ENCODE results near the gene LPCAT3.

The LPCAT3 gene

DNA sequence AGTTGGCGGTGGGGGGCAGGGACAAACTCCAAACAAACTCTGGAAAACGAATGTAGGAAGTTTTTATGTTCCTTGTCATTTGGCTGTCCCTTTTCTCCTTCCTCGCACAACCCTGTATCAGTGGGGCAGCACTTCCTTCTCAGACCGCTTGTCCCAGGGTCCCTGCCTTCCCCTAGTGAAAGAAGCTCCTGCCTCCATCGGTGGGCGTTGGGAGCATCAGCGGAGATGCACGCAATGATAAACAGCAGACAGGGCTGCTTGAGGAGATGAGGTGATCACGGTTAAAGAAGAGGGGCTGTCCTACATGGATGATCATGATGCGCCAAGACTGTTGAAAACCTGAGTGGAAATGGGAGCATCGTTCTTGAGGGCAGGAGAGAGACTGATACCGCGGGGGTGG lies 42.9 kb upstream of the LPCAT3 start:
- no peak overlapping the region for H3K4me3 ChIP-seq (ENCODE audit: low read length)
- H3K79me2 ChIP-seq (ENCODE audit: control insufficient read depth, low read length) = no peaks in the 10 kb centered on the region
- no peak overlapping the region for H3K27ac ChIP-seq (ENCODE audit: low read depth, low read length)
- no peaks in the 10 kb centered on the region for H3K36me3 ChIP-seq (ENCODE audit: control insufficient read depth, low read length)
- H3K9me3 ChIP-seq (ENCODE audit: control insufficient read depth, insufficient read depth, low read length) = no peaks in the 10 kb centered on the region
- no peaks in the 10 kb centered on the region for H3K9me2 ChIP-seq (replicated peaks; ENCODE audit: control insufficient read depth, low read length)
- no peak for TF ChIP-seq EZH2phosphoT487 (IDR thresholded peaks at IDR 0.05; ENCODE audit: borderline replicate concordance, low read length)
- TF ChIP-seq, protein P1, sequence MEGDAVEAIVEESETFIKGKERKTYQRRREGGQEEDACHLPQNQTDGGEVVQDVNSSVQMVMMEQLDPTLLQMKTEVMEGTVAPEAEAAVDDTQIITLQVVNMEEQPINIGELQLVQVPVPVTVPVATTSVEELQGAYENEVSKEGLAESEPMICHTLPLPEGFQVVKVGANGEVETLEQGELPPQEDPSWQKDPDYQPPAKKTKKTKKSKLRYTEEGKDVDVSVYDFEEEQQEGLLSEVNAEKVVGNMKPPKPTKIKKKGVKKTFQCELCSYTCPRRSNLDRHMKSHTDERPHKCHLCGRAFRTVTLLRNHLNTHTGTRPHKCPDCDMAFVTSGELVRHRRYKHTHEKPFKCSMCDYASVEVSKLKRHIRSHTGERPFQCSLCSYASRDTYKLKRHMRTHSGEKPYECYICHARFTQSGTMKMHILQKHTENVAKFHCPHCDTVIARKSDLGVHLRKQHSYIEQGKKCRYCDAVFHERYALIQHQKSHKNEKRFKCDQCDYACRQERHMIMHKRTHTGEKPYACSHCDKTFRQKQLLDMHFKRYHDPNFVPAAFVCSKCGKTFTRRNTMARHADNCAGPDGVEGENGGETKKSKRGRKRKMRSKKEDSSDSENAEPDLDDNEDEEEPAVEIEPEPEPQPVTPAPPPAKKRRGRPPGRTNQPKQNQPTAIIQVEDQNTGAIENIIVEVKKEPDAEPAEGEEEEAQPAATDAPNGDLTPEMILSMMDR (IDR thresholded peaks at IDR 0.05; ENCODE audit: low read depth, low read length, poor library complexity, severe bottlenecking) = no peak
- H3F3A ChIP-seq (ENCODE audit: control insufficient read depth, insufficient read depth) = no peaks in the 10 kb centered on the region
- H3K4me1 ChIP-seq (ENCODE audit: control insufficient read depth, low read length) = no peaks in the 10 kb centered on the region
- H3K27me3 ChIP-seq (ENCODE audit: control insufficient read depth, low read length) = peaks cover 43% of the 10 kb centered on the region
- no peaks in the 10 kb centered on the region for H4K20me1 ChIP-seq (ENCODE audit: control insufficient read depth, insufficient read depth, low read depth, low read length)
- no peak overlapping the region for H3K4me2 ChIP-seq (ENCODE audit: low read length)

DNA sequence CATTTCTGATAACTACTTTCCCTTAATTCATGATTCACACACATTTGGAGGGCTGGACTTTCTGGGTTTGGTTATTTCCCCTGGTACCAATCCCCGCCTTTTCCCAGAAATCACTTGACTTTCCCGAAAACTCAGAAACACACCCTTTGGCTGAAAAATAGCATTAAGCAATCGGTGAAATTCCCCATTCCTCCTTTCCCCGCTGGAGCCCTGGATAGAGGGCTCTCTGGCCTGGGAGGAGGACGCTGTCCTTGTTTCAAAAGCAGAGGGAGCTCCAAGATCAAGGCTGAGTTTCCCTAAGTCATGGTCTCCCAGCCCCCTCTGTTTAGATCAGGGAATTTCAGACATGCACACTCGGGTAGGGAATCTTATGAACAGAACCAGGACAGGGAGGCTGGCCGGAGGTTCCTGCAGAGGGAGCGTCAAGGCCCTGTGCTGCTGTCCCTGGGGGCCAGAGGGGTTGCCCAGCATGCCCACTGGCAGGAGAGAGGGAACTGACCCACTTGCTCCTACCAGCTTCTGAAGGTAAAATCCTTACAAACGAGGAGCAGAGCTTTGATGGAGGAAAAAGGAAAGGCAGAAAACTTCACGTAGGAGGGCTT lies 42.2 kb upstream of the LPCAT3 start, which contains the start of gene C1S:
Gene C1S, plus strand, starts transcription at position 366 of the 602 bp plus-strand sequence. CDS start 1,195 bp downstream, outside the sequence.
- H3K9me2 ChIP-seq (replicated peaks; ENCODE audit: control insufficient read depth, low read length) = no peaks in the 10 kb centered on the region
- no peak within 1 kb of the TSS for H3K4me2 ChIP-seq (ENCODE audit: low read length)
- H3K79me2 ChIP-seq (ENCODE audit: control insufficient read depth, low read length) = no peaks in the 10 kb centered on the region
- H3K4me3 ChIP-seq (ENCODE audit: low read length) = no peak within 1 kb of the TSS
- no peaks in the 10 kb centered on the region for H3K36me3 ChIP-seq (ENCODE audit: control insufficient read depth, low read length)
- H3K4me1 ChIP-seq (ENCODE audit: control insufficient read depth, low read length) = no peaks in the 10 kb centered on the region
- no peaks in the 10 kb centered on the region for H3K9me3 ChIP-seq (ENCODE audit: control insufficient read depth, insufficient read depth, low read length)
- no peaks in the 10 kb centered on the region for H3F3A ChIP-seq (ENCODE audit: control insufficient read depth, insufficient read depth)
- H3K27ac ChIP-seq (ENCODE audit: low read depth, low read length) = no peak within 1 kb of the TSS
- peaks cover 46% of the 10 kb centered on the region for H3K27me3 ChIP-seq (ENCODE audit: control insufficient read depth, low read length)
- TF ChIP-seq, protein P1 (IDR thresholded peaks at IDR 0.05; ENCODE audit: low read depth, low read length, poor library complexity, severe bottlenecking) = no peak
- TF ChIP-seq EZH2phosphoT487 (IDR thresholded peaks at IDR 0.05; ENCODE audit: borderline replicate concordance, low read length) = no peak
- H4K20me1 ChIP-seq (ENCODE audit: control insufficient read depth, insufficient read depth, low read depth, low read length) = no peaks in the 10 kb centered on the region

DNA sequence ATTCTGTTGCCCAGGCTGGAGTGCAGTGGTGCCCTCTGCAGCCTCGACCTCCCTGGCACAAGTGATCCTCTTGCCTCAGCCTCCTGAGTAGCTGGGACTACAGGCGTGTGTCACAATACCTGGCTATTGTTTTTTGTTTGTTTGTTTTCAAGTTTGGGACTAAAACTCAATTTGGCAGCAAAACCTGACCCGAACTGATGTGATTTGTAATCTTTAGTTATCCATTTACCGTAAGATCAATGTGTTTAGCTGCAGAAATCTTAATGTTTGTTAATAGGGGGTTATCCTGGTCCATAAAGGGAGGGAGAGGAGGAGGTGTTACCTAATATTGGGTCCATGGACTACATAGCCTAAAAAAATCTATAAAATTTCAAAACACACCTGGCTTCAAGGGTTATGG lies 41.5 kb upstream of the LPCAT3 start:
- Histone ChIP-seq H3K36me3 (ENCODE audit: control insufficient read depth, low read length) (no peaks in the 10 kb centered on the region), H3K4me1 (ENCODE audit: control insufficient read depth, low read length) (no peaks in the 10 kb centered on the region), H3K79me2 (ENCODE audit: control insufficient read depth, low read length) (no peaks in the 10 kb centered on the region), H3K27me3 (ENCODE audit: control insufficient read depth, low read length) (peaks cover 49% of the 10 kb centered on the region), H3K27ac (ENCODE audit: low read depth, low read length) (no peak overlapping the region), H3K4me2 (ENCODE audit: low read length) (no peak overlapping the region), H3K9me3 (ENCODE audit: control insufficient read depth, insufficient read depth, low read length) (no peaks in the 10 kb centered on the region), H3F3A (ENCODE audit: control insufficient read depth, insufficient read depth) (no peaks in the 10 kb centered on the region), H4K20me1 (ENCODE audit: control insufficient read depth, insufficient read depth, low read depth, low read length) (no peaks in the 10 kb centered on the region), H3K9me2 (replicated peaks; ENCODE audit: control insufficient read depth, low read length) (no peaks in the 10 kb centered on the region), H3K4me3 (ENCODE audit: low read length) (no peak overlapping the region)
- no peak for TF ChIP-seq EZH2phosphoT487 (IDR thresholded peaks at IDR 0.05; ENCODE audit: borderline replicate concordance, low read length)
- TF ChIP-seq, protein P1 (IDR thresholded peaks at IDR 0.05; ENCODE audit: low read depth, low read length, poor library complexity, severe bottlenecking) = no peak

Measured in DOHH2 (cell line).